ENCODE results near the gene TBX10. TPM values are rescaled to one million over a fixed set of nuclear protein-coding genes. Genes with fewer than 3 reads are reported as not detected.

TBX10 gene
- total RNA-seq, 1 experiment from 2014 or later, result not detected

- Histone ChIP-seq H3K9ac (ENCODE audit: extremely low read depth, insufficient read length, low read length) (no peak overlapping the region), H3K56ac (ENCODE audit: insufficient read length, low read depth, low read length) (no peak overlapping the region), H3K23me2 (ENCODE audit: insufficient read length, low read depth, low read length, poor library complexity, severe bottlenecking) (peaks cover 8% of the 10 kb centered on the region), H3K4ac (ENCODE audit: low read depth, low read length) (no peak overlapping the region), H3K4me1 (ENCODE audit: insufficient read depth, low read length) (no peaks in the 10 kb centered on the region; the same call in 1 of the 2 replicates), H2BK5ac (ENCODE audit: insufficient read length, low read length) (no peak overlapping the region), H4K8ac (replicated peaks; ENCODE audit: insufficient read length, low read depth, low read length) (no peak overlapping the region), H4K5ac (ENCODE audit: insufficient read length, low read depth, low read length) (no peak overlapping the region), H3K79me2 (ENCODE audit: insufficient read depth, low read length) (peaks cover 5% of the 10 kb centered on the region; the same call in 1 of the 2 replicates), H2BK120ac (ENCODE audit: low read depth, low read length, poor library complexity, severe bottlenecking) (no peak overlapping the region), H3T11ph (ENCODE audit: low read length) (no peak overlapping the region), H2BK20ac (ENCODE audit: low read depth, low read length, poor library complexity, severe bottlenecking) (no peak overlapping the region), H4K91ac (ENCODE audit: insufficient read length, low read depth, low read length) (no peak overlapping the region), H2AK5ac (ENCODE audit: insufficient read length, low read length) (no peak overlapping the region), H3K27me3 (ENCODE audit: insufficient read depth, low read length) (no peaks in the 10 kb centered on the region), H3K79me1 (ENCODE audit: insufficient read depth, low read depth, low read length, poor library complexity, severe bottlenecking) (no peaks in the 10 kb centered on the region), H3K18ac (ENCODE audit: insufficient read length, low read depth, low read length) (no peak overlapping the region), H3K9me3 (ENCODE audit: control insufficient read depth, low read depth, low read length) (no peaks in the 10 kb centered on the region), H4K20me1 (ENCODE audit: control insufficient read depth, insufficient read depth, insufficient read length) (no peaks in the 10 kb centered on the region), H2AFZ (ENCODE audit: low read length) (no peak overlapping the region), H2BK15ac (ENCODE audit: low read depth, low read length) (no peak overlapping the region), H3K14ac (ENCODE audit: insufficient read depth, low read length) (no peak overlapping the region), H2BK12ac (ENCODE audit: insufficient read length, low read depth, low read length) (no peak overlapping the region), H3K4me2 (ENCODE audit: insufficient read depth, insufficient read length, low read length) (no peak overlapping the region), H3K27ac (ENCODE audit: insufficient read length, low read depth, low read length) (no peak overlapping the region), H3K23ac (ENCODE audit: insufficient read length, low read depth, low read length) (no peak overlapping the region)
- H3K4me1 Mint-ChIP-seq, result peaks cover 38 to 48% of the 10 kb centered on the region in 2 experiments
- peaks cover 0 to 5% of the 10 kb centered on the region in 2 experiments; a peak in 2 of 5 replicates for H3K9me3 Mint-ChIP-seq
- H3K36me3 Mint-ChIP-seq (ENCODE audit: insufficient read depth in 1 of 3, low read depth in 3 of 3), result peaks cover 29 to 46% (median 42%) of the 10 kb centered on the region in 3 experiments
- peak overlapping the region; percentile 84 to 90 for H3K4me3 Mint-ChIP-seq
- no peaks in the 10 kb centered on the region; the same call in 1 of the 2 replicates for H3K27me3 Mint-ChIP-seq (ENCODE audit: low read depth)
- WGBS (ENCODE audit: extremely low coverage, insufficient read length, low lambda C conversion rate), result no CpG with 5 or more reads among the region's 4 CpGs
- no peak for DNase-seq
- TF ChIP-seq CTCF (conservative IDR thresholded peaks at IDR 0.05), result no peak
- peak overlapping the region in 1 of 3 experiments; percentile 47; a peak in 4 of 7 replicates for H3K27ac Mint-ChIP-seq
Observed at GRCh38 chr11:67585911-67586310, 53.7 kb downstream of the TBX10 start.

Data from H9 (cell line).